WERI-Rb-1 (cell line): ENCODE measurements around the gene TSEN2.

Source experiments
- DNase-seq: peaks from one replicate; pipeline ENCODE4 v3.0.0-alpha.2; 2020
- H3K27ac ChIP-seq: fragments of 250-450 bp; sonication (Bioruptor Pico); 2 replicates; pipeline ENCODE4 v1.5.1; 2020; ENCODE audit warnings: mild to moderate bottlenecking, moderate library complexity
- H3K27me3 ChIP-seq: fragments of 250-450 bp; sonication (Bioruptor Pico); 2 replicates; pipeline ENCODE4 v1.5.1; 2021; ENCODE audit warnings: mild to moderate bottlenecking, low read depth, moderate library complexity; ENCODE audit not compliant: insufficient read depth, severe bottlenecking
- H3K36me3 ChIP-seq: fragments of 250-450 bp; sonication (Bioruptor Pico); 2 replicates; pipeline ENCODE4 v1.5.1; 2020; ENCODE audit warnings: mild to moderate bottlenecking, moderate library complexity
- H3K4me3 ChIP-seq: 2 replicates; pipeline ENCODE4 v1.5.1; 2011; ENCODE audit warnings: low read depth, mild to moderate bottlenecking, control low read depth, low read length
- H3K9me3 ChIP-seq: fragments of 250-450 bp; sonication (Bioruptor Pico); 2 replicates; pipeline ENCODE4 v1.5.1; 2021; ENCODE audit warnings: mild to moderate bottlenecking, moderate library complexity; ENCODE audit not compliant: severe bottlenecking
- TF ChIP-seq, protein P1 (sequence below): IDR thresholded peaks from 2 replicates; pipeline ENCODE4 v1.5.1; 2011; ENCODE audit warnings: low read depth, mild to moderate bottlenecking, control low read depth, inconsistent platforms, low read length

Gene TSEN2

DNA sequence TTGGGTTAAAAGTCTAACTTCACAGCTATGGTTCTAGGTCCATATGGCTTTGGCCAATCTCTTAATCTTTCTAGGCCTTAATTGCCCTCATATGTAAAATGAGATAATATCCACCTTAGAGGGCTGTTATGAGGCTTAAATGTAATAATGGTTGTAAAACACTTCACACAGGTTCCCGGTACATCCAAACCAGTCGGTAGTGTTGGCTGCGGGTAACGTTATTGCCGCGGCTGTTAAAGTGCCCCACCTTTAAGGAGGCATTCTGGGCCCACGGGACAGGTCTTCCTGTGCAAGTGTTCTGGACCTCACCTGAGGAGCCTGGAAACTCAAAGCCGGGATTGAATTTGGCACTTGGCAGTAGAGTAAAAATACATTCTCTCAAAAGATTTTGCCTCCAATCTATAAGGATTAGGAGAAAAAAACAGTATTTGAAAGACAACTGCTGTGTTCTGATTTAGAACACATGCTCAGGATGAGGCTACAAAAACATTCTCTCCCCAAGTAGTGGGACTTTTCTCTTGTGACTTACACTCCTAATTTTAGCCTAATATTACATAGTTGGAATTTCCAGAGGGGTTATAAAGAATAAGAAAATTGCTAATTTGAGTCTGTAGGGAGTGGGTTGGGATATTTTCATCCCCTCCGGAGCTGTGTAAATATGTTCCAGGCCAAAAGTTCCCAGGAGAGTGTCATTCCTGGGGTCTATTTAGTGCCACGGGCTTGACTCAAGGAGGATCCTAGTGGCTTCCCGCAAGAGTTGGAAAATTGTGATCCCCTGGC lies 44.9 kb upstream of the TSEN2 start:
- TF ChIP-seq, protein P1, sequence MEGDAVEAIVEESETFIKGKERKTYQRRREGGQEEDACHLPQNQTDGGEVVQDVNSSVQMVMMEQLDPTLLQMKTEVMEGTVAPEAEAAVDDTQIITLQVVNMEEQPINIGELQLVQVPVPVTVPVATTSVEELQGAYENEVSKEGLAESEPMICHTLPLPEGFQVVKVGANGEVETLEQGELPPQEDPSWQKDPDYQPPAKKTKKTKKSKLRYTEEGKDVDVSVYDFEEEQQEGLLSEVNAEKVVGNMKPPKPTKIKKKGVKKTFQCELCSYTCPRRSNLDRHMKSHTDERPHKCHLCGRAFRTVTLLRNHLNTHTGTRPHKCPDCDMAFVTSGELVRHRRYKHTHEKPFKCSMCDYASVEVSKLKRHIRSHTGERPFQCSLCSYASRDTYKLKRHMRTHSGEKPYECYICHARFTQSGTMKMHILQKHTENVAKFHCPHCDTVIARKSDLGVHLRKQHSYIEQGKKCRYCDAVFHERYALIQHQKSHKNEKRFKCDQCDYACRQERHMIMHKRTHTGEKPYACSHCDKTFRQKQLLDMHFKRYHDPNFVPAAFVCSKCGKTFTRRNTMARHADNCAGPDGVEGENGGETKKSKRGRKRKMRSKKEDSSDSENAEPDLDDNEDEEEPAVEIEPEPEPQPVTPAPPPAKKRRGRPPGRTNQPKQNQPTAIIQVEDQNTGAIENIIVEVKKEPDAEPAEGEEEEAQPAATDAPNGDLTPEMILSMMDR: no peak
- Histone ChIP-seq H3K27me3 (no peaks in the 10 kb centered on the region), H3K9me3 (no peaks in the 10 kb centered on the region)

DNA sequence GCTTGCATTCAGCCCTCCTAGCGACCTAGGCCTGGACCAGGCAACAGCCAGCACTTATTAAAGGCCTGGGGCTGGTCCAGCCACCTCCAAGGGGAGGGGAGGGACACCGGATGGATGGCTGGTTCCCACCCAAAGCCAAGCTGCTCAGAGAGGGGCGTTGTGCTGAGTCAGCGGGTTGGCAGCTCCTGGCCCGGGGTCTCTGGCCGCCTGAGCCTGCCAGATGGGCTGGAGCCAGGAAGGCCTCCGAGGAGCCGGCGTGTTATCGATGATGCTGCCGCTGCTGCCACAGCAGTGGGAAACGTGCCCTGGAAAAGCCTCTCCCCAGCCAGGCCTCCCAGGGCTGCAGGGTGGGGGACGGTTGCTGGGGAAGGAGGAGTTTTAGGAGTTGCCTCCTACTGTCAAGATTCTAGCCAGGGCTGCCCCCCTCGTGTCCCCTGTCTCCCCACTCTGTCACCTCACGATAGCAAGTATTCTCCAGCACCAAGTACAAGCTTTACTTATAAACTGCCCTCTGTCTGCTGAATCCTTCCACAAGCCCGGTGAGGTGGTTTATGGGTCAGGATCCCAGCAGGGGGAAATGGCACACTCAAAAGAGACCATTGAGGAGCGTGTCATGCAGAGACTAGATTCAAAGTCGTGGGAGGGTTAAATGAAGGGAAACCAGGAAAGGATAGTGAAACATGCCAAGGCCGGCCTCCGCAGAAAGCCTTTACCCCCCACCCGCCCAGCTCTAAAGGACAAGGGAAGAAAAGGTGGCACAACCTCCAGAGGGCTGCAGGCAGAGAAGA lies 43.2 kb upstream of the TSEN2 start:
- Histone ChIP-seq H3K4me3 (no peak overlapping the region), H3K27ac (no peak overlapping the region), H3K36me3 (no peaks in the 10 kb centered on the region), H3K27me3 (no peaks in the 10 kb centered on the region), H3K9me3 (no peaks in the 10 kb centered on the region)
- no peak for DNase-seq
- TF ChIP-seq, protein P1: no peak

More for the DNA sequence above, 44.9 kb upstream of the TSEN2 start:
- no peak for DNase-seq
- no peak overlapping the region for H3K27ac ChIP-seq
- no peak overlapping the region for H3K4me3 ChIP-seq
- no peaks in the 10 kb centered on the region for H3K36me3 ChIP-seq

DNA sequence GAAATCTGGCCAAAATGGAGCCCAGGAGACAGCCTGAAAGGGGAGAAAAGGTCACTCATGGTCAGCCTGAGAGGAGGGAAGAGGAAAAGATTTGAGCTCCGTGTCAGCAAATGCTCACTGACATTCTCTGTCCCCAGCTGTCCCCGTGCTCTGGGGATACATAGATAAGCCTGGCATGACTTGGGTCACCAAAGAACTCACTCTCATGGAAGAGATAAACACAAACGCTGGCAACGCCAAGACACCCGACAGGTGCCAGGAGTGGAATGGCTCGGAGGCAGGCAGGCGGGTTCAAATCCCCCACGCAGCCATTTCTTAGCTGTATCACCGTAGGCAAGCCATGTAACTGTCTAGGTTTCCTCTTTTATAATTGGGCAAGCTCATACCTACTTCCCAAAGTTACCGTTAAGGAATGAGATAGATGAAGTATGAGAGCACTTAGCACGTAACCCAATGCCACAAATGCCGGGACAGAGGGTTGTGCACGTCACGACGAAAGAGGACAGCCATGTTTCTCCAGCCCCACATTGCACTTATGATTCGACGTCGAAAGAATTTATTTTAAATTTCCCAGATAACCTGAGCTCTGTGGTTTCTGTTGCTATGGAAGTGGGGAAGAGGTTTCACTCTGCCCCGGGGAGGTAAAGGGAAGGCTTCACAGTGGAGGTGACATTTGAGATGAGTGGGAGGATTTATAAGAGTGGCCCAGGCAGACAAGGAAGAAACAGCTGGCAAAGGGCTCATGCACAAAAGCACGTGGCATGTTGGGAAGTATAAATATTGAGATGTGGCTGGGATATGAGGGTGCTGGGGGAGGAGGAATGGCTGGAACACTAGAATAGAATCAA lies 41.4 kb upstream of the TSEN2 start:
- H3K4me3 ChIP-seq: no peak overlapping the region
- H3K36me3 ChIP-seq: no peaks in the 10 kb centered on the region
- no peaks in the 10 kb centered on the region for H3K9me3 ChIP-seq
- H3K27ac ChIP-seq: no peak overlapping the region
- H3K27me3 ChIP-seq: no peaks in the 10 kb centered on the region
- TF ChIP-seq, protein P1: no peak
- DNase-seq: no peak

DNA sequence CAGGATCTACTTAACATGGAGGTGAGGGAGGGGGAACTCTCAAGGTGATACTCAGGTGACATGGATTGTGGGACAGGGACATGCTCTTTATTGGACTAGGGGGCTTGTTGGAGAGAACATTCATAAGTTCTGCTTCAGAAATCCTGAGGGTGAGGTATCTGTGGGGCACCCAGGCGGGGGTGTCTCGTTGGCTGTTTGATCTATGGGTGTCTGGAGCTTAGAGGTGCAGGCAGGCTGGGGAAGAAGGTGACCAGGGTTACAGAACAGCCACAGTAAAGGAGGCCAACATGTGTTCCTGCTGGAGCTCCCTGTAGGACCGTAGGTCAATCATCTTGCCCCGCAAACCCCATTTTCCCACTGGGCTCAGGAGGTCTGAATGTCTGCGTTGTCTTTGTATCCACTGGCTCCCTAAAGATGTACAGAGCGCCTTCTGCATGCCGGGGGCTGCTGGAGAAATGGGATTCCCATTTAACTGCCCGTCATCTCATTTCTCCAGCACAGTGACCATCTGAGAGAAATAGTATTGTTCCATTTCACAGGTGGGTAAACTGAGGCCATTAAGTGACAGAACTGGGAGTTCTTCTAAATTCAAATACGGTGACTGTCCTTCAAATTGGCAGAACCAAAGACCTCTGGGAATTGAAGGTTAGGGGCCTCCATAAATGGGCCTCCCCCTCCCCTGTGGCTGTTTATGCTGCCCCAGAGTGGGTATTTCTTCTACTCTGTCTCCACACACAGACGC lies 40.3 kb upstream of the TSEN2 start:
- Histone ChIP-seq H3K9me3 (no peaks in the 10 kb centered on the region), H3K27me3 (no peaks in the 10 kb centered on the region), H3K36me3 (no peaks in the 10 kb centered on the region), H3K27ac (no peak overlapping the region), H3K4me3 (no peak overlapping the region)
- no peak for DNase-seq
- TF ChIP-seq, protein P1: no peak
